ENCODE data around the gene FUT7.
"Not testable (repeated sequence)": the region's sequence is repeated elsewhere in the genome, so short reads cannot be mapped to it uniquely, and the experiment has no call there.

FUT7 gene

DNA sequence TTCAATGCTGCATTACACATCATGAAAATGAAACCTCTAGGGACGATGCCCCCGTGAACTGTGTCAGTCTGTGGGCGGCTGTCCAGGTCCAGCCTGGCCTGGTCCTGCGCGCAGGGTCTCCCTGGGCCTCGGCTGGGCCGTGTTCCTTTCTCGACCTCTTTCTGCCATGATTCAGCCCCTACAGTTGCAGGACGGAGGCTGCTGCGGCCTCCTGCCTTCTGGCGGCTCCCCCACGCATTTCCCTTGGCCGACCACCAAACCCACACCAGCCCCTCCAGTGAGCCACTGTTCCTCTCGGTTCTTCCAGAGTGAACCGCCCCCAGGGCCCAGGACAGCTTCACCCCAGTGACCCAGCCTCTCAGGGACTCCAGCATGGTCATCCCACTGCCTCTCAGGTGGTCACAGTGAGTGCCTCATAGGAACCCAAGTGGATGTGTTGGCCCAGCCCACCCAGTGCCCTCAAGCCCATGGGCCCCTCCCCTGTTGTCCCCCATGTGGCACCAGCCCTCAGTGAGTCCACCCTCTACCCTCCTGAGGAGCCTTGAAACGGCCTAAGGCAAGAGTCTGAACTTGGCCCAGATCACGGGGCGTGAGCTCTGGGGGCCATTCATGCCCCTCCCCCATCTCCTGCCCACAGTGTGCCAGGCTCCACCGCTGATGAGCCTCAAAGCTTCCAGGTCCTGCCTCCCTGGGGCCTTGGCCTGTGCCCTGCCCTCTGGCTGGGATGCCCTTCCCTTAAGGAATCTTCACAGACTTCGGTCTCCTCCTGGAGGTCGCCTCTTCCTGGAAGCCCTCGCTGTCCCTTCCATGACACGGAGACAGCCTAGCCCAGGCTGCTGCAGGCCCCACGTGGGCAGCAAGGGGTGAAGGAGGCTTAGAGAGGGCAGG, 25.5 kb downstream of the FUT7 start:
- Histone ChIP-seq H3K9me3 (ENCODE audit: control insufficient read depth in 5 of 5, low read length in 5 of 5) (peaks cover 0 to 3% (median 0%) of the 10 kb centered on the region in 5 donors), H3K27me3 (ENCODE audit: control insufficient read depth in 5 of 5, insufficient read depth in 4 of 5, low read length in 5 of 5) (no peaks in the 10 kb centered on the region), H3K9ac (ENCODE audit: low read length in 5 of 5) (no peak overlapping the region), H3K36me3 (ENCODE audit: control insufficient read depth in 5 of 5, insufficient read depth in 5 of 5, low read length in 5 of 5) (peaks cover 0 to 30% (median 17%) of the 10 kb centered on the region in 5 donors), H3K4me3 (ENCODE audit: low read depth in 1 of 5, low read length in 5 of 5) (no peak overlapping the region), H3K27ac (ENCODE audit: low read depth, low read length) (no peak overlapping the region), H3K4me1 (ENCODE audit: control insufficient read depth in 5 of 5, insufficient read depth in 5 of 5, low read length in 5 of 5) (peaks cover 0 to 3% (median 0%) of the 10 kb centered on the region in 5 donors)

DNA sequence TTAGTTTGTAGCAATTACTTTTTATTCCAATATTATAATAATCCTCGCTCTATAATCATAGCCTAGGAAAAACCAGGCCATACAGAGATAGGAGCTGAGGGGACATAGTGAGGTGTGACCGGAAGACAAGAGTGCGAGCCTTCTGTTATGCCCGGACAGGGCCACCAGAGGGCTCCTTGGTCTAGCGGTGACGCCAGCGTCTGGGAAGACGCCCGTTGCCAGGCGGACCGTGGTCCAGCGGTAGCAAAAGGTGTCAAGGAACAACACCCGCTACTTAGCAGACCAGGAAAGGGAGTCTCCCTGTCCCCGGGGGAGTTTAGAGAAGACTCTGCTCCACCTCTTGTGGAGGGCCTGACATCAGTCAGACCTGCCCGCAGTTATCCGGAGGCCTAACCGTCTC, 27.6 kb downstream of the FUT7 start:
- H3K9me3 ChIP-seq (ENCODE audit: control insufficient read depth in 5 of 5, low read length in 5 of 5); H3K9ac ChIP-seq (ENCODE audit: low read length in 5 of 5); H3K27ac ChIP-seq (ENCODE audit: low read depth, low read length); H3K4me3 ChIP-seq (ENCODE audit: low read depth in 1 of 5, low read length in 5 of 5); H3K27me3 ChIP-seq (ENCODE audit: control insufficient read depth in 5 of 5, insufficient read depth in 4 of 5, low read length in 5 of 5): not testable (repeated sequence)
- peaks cover 0 to 16% (median 9%) of the 10 kb centered on the region in 5 donors for H3K36me3 ChIP-seq (ENCODE audit: control insufficient read depth in 5 of 5, insufficient read depth in 5 of 5, low read length in 5 of 5)
- H3K4me1 ChIP-seq (ENCODE audit: control insufficient read depth in 5 of 5, insufficient read depth in 5 of 5, low read length in 5 of 5): peaks cover 0 to 13% (median 5%) of the 10 kb centered on the region in 5 donors

DNA sequence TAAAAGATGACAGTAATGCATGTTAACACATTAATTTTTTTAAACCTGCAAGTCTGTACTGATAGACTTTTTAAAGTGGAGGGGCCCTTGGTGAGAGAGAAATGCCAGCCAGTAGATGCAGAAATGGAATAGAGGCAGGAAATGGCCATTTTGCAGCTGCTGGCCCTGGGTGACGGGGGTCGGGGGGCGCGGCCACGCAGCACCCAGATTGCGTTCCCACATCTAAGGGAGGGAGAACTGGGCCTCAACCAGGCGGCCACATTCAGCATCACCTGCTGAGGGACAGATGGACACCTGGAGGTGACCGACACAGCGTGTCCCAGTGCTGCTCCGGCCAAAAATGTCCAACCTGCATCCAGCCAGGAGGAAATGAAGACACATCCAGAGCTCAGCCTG, 29.2 kb downstream of the FUT7 start:
- Histone ChIP-seq H3K9ac (ENCODE audit: low read length in 5 of 5) (no peak overlapping the region), H3K4me3 (ENCODE audit: low read depth in 1 of 5, low read length in 5 of 5) (no peak overlapping the region), H3K27ac (ENCODE audit: low read depth, low read length) (no peak overlapping the region)

DNA sequence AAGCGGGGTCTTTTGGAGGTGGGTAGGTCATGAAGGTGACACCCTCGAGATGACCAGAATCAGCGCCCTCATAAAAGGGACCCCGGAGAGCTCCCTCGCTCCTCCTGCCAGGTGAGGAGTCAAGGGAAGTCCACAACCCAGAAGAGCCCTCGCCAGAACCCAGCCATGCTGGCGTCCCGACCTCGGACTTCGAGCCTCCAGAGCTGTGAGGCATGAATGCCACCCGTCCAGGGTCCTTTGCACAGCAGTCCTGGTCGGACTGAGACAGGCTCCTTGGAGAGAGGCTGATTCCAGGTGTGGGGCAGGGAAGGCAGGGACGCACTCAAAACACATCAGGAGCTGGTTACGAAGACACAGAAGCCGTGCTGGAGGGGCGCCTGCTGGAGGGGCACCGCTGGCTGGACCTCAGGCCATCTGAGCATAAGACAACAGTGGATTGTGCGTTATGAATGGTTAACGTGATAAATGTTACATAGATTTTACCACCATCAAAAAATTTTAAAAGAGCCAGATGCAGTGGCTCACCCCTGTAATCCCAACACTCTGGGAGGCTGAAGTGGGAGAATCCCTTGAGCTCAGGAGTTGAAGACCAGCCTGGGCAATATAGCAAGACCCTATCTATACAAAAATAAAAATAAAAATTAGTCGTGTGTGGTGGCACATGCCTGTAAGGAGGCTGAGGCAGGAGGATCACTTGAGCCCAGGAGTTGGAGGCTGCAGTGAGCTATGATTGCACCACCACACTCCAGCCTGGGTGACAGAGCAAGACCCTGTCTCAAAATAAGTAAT, 29.8 kb downstream of the FUT7 start:
- no peaks in the 10 kb centered on the region for H3K36me3 ChIP-seq (ENCODE audit: control insufficient read depth in 5 of 5, insufficient read depth in 5 of 5, low read length in 5 of 5)
- peaks cover 0 to 3% (median 0%) of the 10 kb centered on the region in 5 donors for H3K9me3 ChIP-seq (ENCODE audit: control insufficient read depth in 5 of 5, low read length in 5 of 5)
- H3K4me1 ChIP-seq (ENCODE audit: control insufficient read depth in 5 of 5, insufficient read depth in 5 of 5, low read length in 5 of 5): peaks cover 0 to 13% (median 5%) of the 10 kb centered on the region in 5 donors
- peaks cover 0 to 6% (median 1%) of the 10 kb centered on the region in 5 donors for H3K27me3 ChIP-seq (ENCODE audit: control insufficient read depth in 5 of 5, insufficient read depth in 4 of 5, low read length in 5 of 5)
- no peak overlapping the region for H3K9ac ChIP-seq (ENCODE audit: low read length in 5 of 5)
- H3K27ac ChIP-seq (ENCODE audit: low read depth, low read length): no peak overlapping the region
- H3K4me3 ChIP-seq (ENCODE audit: low read depth in 1 of 5, low read length in 5 of 5): no peak overlapping the region

More for the DNA sequence above, 29.2 kb downstream of the FUT7 start:
- Histone ChIP-seq H3K36me3 (ENCODE audit: control insufficient read depth in 5 of 5, insufficient read depth in 5 of 5, low read length in 5 of 5) (peaks cover 0 to 4% (median under 1%) of the 10 kb centered on the region in 5 donors), H3K27me3 (ENCODE audit: control insufficient read depth in 5 of 5, insufficient read depth in 4 of 5, low read length in 5 of 5) (no peaks in the 10 kb centered on the region), H3K9me3 (ENCODE audit: control insufficient read depth in 5 of 5, low read length in 5 of 5) (peaks cover 0 to 3% (median 0%) of the 10 kb centered on the region in 5 donors), H3K4me1 (ENCODE audit: control insufficient read depth in 5 of 5, insufficient read depth in 5 of 5, low read length in 5 of 5) (peaks cover 0 to 13% (median 5%) of the 10 kb centered on the region in 5 donors)

DNA sequence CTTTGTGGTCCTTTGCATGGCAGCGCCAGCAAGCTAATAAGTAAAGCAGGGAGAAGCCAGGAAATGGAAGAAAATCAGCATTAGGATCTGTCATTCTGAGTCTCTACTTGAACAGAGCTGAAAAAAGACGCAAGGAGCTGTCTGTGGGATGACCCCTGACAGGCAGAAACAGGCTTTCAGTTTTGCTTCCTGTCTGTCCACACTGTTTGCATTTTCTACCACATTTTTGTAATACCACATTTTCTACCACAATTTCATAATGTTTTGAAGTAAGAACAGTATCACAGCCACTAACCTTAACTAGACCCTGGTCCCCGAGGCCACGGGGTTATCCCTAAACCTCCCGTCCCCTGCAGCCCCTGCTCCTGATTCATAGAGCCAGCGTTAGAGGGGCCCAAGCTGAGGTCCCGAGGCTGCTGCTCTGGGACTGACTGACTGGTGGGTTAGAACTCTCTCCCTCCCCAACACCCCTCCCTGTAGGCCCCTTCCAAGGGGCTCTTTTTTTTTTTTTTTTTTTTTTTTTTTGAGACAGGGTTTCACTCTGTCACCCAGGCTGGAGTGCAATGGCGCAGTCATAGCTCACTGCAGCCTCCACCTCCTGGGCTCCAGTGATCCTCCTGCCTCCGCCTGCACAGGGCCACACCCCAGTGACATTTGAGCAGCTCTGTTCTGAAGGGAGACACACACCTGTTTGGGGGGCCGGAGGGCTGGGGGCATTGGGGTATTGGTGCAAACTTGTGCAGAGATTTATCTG, 31.5 kb downstream of the FUT7 start:
- Histone ChIP-seq H3K4me1 (ENCODE audit: control insufficient read depth in 5 of 5, insufficient read depth in 5 of 5, low read length in 5 of 5) (peaks cover 0 to 29% (median 17%) of the 10 kb centered on the region in 5 donors), H3K27ac (ENCODE audit: low read depth, low read length) (no peak overlapping the region), H3K4me3 (ENCODE audit: low read depth in 1 of 5, low read length in 5 of 5) (no peak overlapping the region), H3K9ac (ENCODE audit: low read length in 5 of 5) (peak overlapping the region in 2 of 5 donors; percentile 35 to 45), H3K9me3 (ENCODE audit: control insufficient read depth in 5 of 5, low read length in 5 of 5) (peaks cover 0 to 3% (median 0%) of the 10 kb centered on the region in 5 donors), H3K27me3 (ENCODE audit: control insufficient read depth in 5 of 5, insufficient read depth in 4 of 5, low read length in 5 of 5) (peaks cover 0 to 19% (median 13%) of the 10 kb centered on the region in 5 donors), H3K36me3 (ENCODE audit: control insufficient read depth in 5 of 5, insufficient read depth in 5 of 5, low read length in 5 of 5) (no peaks in the 10 kb centered on the region)

DNA sequence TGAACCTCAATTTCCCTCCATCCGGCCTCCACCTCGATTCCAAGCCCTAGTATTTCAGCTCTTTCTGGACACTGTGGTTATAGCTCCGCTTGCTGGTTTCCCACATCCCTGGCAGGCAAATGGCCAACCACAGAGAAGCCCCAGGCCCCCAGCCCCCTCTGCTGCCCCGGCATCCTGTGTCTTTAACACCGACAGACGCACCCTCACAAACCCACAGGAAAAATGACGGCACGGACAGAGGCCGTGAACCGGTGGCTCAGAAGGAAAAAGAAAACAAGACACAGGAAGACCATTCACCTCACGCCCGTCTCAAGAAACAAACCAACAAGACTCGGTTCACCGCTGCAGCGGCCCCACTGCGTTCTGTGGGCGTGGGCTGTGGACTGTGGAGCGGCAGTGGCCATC, 34.1 kb downstream of the FUT7 start:
- H3K27ac ChIP-seq (ENCODE audit: low read depth, low read length): no peak overlapping the region
- peak overlapping the region in 1 of 5 donors; percentile 28 for H3K9ac ChIP-seq (ENCODE audit: low read length in 5 of 5)
- H3K27me3 ChIP-seq (ENCODE audit: control insufficient read depth in 5 of 5, insufficient read depth in 4 of 5, low read length in 5 of 5): peaks cover 8 to 23% (median 21%) of the 10 kb centered on the region in 5 donors
- peaks cover 0 to 7% (median 4%) of the 10 kb centered on the region in 5 donors for H3K36me3 ChIP-seq (ENCODE audit: control insufficient read depth in 5 of 5, insufficient read depth in 5 of 5, low read length in 5 of 5)
- no peak overlapping the region for H3K4me3 ChIP-seq (ENCODE audit: low read depth in 1 of 5, low read length in 5 of 5)
- peaks cover 1 to 45% (median 30%) of the 10 kb centered on the region in 5 donors for H3K4me1 ChIP-seq (ENCODE audit: control insufficient read depth in 5 of 5, insufficient read depth in 5 of 5, low read length in 5 of 5)
- H3K9me3 ChIP-seq (ENCODE audit: control insufficient read depth in 5 of 5, low read length in 5 of 5): no peaks in the 10 kb centered on the region

DNA sequence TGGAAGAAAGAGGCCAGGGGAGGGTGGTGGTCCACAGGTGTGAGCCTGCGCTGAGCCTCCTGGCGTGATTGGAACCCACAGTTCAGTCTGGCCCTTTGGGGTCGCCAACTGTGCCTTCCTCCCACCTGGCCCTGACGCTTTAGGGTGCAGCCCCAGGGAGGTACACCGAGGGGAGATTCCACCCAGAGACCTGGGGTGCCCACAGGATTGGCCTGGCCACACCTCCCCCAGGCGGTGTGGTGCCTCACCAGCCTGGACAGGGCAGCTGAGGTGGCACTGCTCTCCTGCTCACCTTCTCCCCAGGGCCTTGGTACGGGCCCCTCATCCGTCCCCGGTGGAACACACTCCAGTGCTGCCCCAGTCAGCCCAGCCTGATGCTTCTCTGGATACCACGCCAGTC, 34.5 kb downstream of the FUT7 start:
- Histone ChIP-seq H3K4me3 (ENCODE audit: low read depth in 1 of 5, low read length in 5 of 5) (no peak overlapping the region), H3K9ac (ENCODE audit: low read length in 5 of 5) (no peak overlapping the region), H3K9me3 (ENCODE audit: control insufficient read depth in 5 of 5, low read length in 5 of 5) (no peaks in the 10 kb centered on the region), H3K4me1 (ENCODE audit: control insufficient read depth in 5 of 5, insufficient read depth in 5 of 5, low read length in 5 of 5) (peaks cover 1 to 49% (median 35%) of the 10 kb centered on the region in 5 donors), H3K27ac (ENCODE audit: low read depth, low read length) (no peak overlapping the region), H3K36me3 (ENCODE audit: control insufficient read depth in 5 of 5, insufficient read depth in 5 of 5, low read length in 5 of 5) (peaks cover 0 to 7% (median 4%) of the 10 kb centered on the region in 5 donors), H3K27me3 (ENCODE audit: control insufficient read depth in 5 of 5, insufficient read depth in 4 of 5, low read length in 5 of 5) (peaks cover 8 to 23% (median 21%) of the 10 kb centered on the region in 5 donors)

DNA sequence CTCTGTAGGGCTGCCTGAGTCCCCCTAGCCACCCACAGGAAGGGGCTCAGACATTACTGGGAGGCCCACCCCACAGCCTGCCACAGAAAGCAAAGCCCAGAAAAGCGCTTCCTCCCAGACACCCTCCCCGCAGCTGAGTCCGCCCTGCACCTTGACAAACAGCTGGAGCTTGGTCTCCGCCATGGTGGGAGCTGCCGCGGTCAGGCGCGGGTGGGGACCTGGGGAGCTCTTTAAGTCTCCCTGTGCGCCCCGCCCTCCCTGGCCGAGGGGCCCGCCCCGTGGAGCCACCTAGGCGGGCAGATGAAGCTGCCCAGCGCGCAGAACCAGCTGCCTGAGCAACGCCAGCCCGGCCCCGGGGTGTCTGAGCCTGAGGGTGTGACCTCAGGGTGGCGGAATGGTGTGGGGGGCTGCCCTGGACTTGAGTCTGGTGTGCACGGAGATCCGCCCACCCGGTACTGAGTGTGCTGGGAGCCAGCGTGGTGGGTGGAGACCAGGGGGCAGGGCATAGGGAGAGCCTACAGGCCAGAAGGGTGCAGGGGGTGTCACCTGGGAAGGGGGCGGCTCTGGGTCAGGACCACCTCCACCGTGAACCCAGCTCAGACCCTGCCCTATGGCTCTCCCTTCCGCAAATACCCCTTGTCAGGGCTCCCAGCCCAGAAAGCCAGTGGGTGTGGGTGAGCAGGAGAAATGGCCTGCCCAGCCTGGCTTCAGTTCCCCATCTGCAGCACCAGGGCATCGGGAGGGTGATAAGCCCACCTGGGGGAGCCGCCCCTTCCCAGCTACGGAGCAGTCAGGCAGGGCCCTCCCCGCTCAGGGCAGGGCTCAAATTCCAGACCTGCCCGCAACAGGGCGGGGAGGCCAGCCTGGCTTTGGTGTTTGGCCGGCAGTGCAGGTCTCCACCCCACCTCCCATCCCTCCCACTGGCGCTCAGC, 35.3 kb downstream of the FUT7 start, which contains the start of gene CLIC3:
Gene CLIC3, minus strand, starts transcription at position 208 of the 932 bp plus-strand sequence. Its CDS starts 25 bp downstream, at position 183.
- Histone ChIP-seq H3K9ac (ENCODE audit: low read length in 5 of 5) (no peak within 1 kb of the TSS), H3K27me3 (ENCODE audit: control insufficient read depth in 5 of 5, insufficient read depth in 4 of 5, low read length in 5 of 5) (peaks cover 8 to 23% (median 21%) of the 10 kb centered on the region in 5 donors), H3K36me3 (ENCODE audit: control insufficient read depth in 5 of 5, insufficient read depth in 5 of 5, low read length in 5 of 5) (peaks cover 0 to 7% (median 4%) of the 10 kb centered on the region in 5 donors), H3K4me1 (ENCODE audit: control insufficient read depth in 5 of 5, insufficient read depth in 5 of 5, low read length in 5 of 5) (peaks cover 1 to 47% (median 35%) of the 10 kb centered on the region in 5 donors), H3K9me3 (ENCODE audit: control insufficient read depth in 5 of 5, low read length in 5 of 5) (no peaks in the 10 kb centered on the region), H3K4me3 (ENCODE audit: low read depth in 1 of 5, low read length in 5 of 5) (peak within 1 kb of the TSS in 2 of 5 donors; percentile 11 to 19), H3K27ac (ENCODE audit: low read depth, low read length) (no peak within 1 kb of the TSS)
